AG09319 (cell line): Measurements from ENCODE around the gene CYFIP2.
"Not testable (repeated sequence)": the region's sequence is repeated elsewhere in the genome, so short reads cannot be mapped to it uniquely, and the experiment has no call there.

Experiments
- DNase-seq: peaks from one replicate; pipeline ENCODE4 v3.0.0-alpha.2; 2010; ENCODE audit warnings: low read depth; ENCODE audit errors: extremely low read depth
- TF ChIP-seq, protein P1 (sequence below): IDR thresholded peaks from 2 replicates; pipeline ENCODE4 v1.5.1; 2011; ENCODE audit warnings: low read depth, mild to moderate bottlenecking, inconsistent platforms, low read length, moderate library complexity

The CYFIP2 gene

GRCh38 chr5:157225469-157226422 lies 40.2 kb upstream of the CYFIP2 start:
- no peak for DNase-seq
- TF ChIP-seq, protein P1, sequence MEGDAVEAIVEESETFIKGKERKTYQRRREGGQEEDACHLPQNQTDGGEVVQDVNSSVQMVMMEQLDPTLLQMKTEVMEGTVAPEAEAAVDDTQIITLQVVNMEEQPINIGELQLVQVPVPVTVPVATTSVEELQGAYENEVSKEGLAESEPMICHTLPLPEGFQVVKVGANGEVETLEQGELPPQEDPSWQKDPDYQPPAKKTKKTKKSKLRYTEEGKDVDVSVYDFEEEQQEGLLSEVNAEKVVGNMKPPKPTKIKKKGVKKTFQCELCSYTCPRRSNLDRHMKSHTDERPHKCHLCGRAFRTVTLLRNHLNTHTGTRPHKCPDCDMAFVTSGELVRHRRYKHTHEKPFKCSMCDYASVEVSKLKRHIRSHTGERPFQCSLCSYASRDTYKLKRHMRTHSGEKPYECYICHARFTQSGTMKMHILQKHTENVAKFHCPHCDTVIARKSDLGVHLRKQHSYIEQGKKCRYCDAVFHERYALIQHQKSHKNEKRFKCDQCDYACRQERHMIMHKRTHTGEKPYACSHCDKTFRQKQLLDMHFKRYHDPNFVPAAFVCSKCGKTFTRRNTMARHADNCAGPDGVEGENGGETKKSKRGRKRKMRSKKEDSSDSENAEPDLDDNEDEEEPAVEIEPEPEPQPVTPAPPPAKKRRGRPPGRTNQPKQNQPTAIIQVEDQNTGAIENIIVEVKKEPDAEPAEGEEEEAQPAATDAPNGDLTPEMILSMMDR: no peak

GRCh38 chr5:157230610-157231009 lies 35.3 kb upstream of the CYFIP2 start:
- TF ChIP-seq, protein P1: no peak
- DNase-seq: no peak

DNA sequence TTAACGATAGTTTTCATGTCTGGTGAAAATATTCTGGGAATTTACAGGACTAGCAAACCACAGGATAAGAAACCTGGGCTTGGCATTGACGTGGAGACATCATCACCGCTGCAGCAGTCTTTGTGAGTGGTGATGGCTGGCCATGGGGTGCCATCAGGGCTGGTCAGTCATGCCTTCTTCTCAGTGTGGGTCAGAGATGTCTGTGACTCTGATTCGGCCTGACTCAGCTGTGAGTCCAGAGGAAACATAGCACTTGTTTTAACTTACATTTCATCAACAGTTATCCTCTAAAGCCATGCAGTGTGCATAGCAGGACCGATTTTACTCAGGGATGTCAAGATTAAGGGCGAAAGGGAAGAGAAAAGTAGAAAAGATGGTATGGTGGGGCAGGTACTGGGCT lies 33.2 kb upstream of the CYFIP2 start:
- no peak for DNase-seq
- TF ChIP-seq, protein P1: no peak

- TF ChIP-seq, protein P1: no peak
Measured at GRCh38 chr5:157233515-157233914, 32.4 kb upstream of the CYFIP2 start.

GRCh38 chr5:157236423-157236822 lies 29.5 kb upstream of the CYFIP2 start:
- TF ChIP-seq, protein P1: no peak
- no peak for DNase-seq

More at GRCh38 chr5:157233515-157233914, 32.4 kb upstream of the CYFIP2 start:
- no peak for DNase-seq

GRCh38 chr5:157241483-157241882 lies 24.4 kb upstream of the CYFIP2 start:
- no peak for DNase-seq
- TF ChIP-seq, protein P1: no peak

DNA sequence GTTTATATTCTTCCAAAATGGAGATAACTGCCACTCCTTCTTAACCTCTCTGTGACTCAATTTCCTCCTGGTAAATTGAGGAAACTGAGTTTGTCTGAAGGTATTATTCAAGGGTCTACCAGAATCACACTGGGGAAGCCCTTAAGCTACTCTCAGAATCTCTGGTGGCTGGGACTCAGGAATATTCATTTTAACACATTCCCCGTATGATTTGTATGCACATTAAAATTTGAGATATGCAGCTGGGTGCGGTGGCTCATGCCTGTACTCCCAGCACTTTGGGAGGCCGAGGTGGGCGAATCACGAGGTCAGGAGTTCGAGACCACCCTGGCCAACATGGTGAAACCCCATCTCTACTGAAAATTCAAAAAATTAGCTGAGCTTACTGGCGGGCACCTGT lies 21.2 kb upstream of the CYFIP2 start:
- not testable (repeated sequence) for DNase-seq
